Measurements from ENCODE around the gene POU4F3.

Gene POU4F3

GRCh38 chr5:146345240-146345577 lies 6.6 kb downstream of the POU4F3 start:
- H3K4me3 ChIP-seq (ENCODE audit: low read depth, low read length): no peak overlapping the region
- TF ChIP-seq CTCF (conservative IDR thresholded peaks at IDR 0.05; ENCODE audit: low read depth, low read length): no peak
- no peak for DNase-seq (ENCODE audit: low read depth)

GRCh38 chr5:146345578-146346366 lies 7.1 kb downstream of the POU4F3 start:
- H3K4me3 ChIP-seq (ENCODE audit: low read depth, low read length): no peak overlapping the region
- TF ChIP-seq CTCF (conservative IDR thresholded peaks at IDR 0.05; ENCODE audit: low read depth, low read length): no peak
- DNase-seq (ENCODE audit: low read depth): no peak

GRCh38 chr5:146357126-146357525 lies 18.5 kb downstream of the POU4F3 start:
- TF ChIP-seq CTCF (conservative IDR thresholded peaks at IDR 0.05; ENCODE audit: low read depth, low read length): no peak
- no peak for DNase-seq (ENCODE audit: low read depth)
- no peak overlapping the region for H3K4me3 ChIP-seq (ENCODE audit: low read depth, low read length)

GRCh38 chr5:146359836-146360235 lies 21.2 kb downstream of the POU4F3 start:
- DNase-seq (ENCODE audit: low read depth): no peak
- H3K4me3 ChIP-seq (ENCODE audit: low read depth, low read length): no peak overlapping the region
- no peak for TF ChIP-seq CTCF (conservative IDR thresholded peaks at IDR 0.05; ENCODE audit: low read depth, low read length)

GRCh38 chr5:146363161-146363874 lies 24.7 kb downstream of the POU4F3 start:
- H3K4me3 ChIP-seq (ENCODE audit: low read depth, low read length): no peak overlapping the region
- no peak for TF ChIP-seq CTCF (conservative IDR thresholded peaks at IDR 0.05; ENCODE audit: low read depth, low read length)

GRCh38 chr5:146365618-146366017 lies 27.0 kb downstream of the POU4F3 start:
- no peak for TF ChIP-seq CTCF (conservative IDR thresholded peaks at IDR 0.05; ENCODE audit: low read depth, low read length)
- H3K4me3 ChIP-seq (ENCODE audit: low read depth, low read length): no peak overlapping the region
- DNase-seq (ENCODE audit: low read depth): no peak

More at GRCh38 chr5:146363161-146363874, 24.7 kb downstream of the POU4F3 start:
- DNase-seq (ENCODE audit: low read depth): no peak

All from choroid plexus epithelial cell (primary cell).